ENCODE data around the gene CACNA1B. TPM values are rescaled to one million over a fixed set of nuclear protein-coding genes. Genes with fewer than 3 reads are reported as not detected.
A peak's percentile ranks its signal among the peaks of the same experiment; 100 is the strongest.

CACNA1B gene
- total RNA-seq, 1 experiment from 2014 or later: 7.8 TPM

DNA sequence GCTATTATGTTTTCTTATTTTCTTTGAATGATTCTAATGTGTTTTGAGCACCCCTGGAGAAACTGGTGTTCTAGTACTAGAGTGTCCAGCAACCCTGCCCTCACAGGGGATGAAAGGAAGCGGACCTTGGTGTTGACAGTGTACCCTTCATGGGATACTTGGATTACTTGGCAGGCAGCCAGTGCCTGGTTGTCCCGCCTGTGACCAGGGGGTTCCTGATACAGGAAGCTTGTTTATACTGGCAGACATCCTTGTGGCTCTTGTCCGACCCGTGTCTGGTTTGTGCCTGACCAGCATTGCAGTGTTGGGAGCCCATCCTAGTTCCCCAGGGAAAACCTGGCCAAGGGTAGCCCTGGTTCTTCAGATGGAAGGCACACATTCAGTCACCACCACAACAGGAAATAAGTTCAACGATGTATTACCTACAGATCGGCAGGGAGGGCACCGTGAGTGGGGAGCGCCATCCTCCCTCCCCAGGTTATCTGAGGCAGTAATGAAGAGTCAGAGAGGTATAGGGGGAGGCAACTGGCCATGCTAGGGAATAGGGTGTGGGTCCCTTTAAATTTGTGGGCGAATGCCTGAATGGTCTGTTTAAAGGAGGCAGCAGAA lies 47.3 kb downstream of the CACNA1B start:
- Histone ChIP-seq H3K79me2 (ENCODE audit: insufficient read depth, low read length) (no peaks in the 10 kb centered on the region), H2AK5ac (ENCODE audit: insufficient read length, low read length) (no peak overlapping the region), H4K91ac (ENCODE audit: insufficient read length, low read depth, low read length) (no peak overlapping the region), H4K5ac (ENCODE audit: insufficient read length, low read depth, low read length) (no peak overlapping the region), H3K56ac (ENCODE audit: insufficient read length, low read depth, low read length) (no peak overlapping the region), H3K23ac (ENCODE audit: insufficient read length, low read depth, low read length) (no peak overlapping the region), H2BK12ac (ENCODE audit: insufficient read length, low read depth, low read length) (no peak overlapping the region), H3K4ac (ENCODE audit: low read depth, low read length) (no peak overlapping the region), H3K4me2 (ENCODE audit: insufficient read depth, insufficient read length, low read length) (no peak overlapping the region), H3K4me1 (ENCODE audit: insufficient read depth, low read length) (no peaks in the 10 kb centered on the region), H3K9me3 (ENCODE audit: control insufficient read depth, low read depth, low read length) (no peaks in the 10 kb centered on the region), H3K23me2 (ENCODE audit: insufficient read length, low read depth, low read length, poor library complexity, severe bottlenecking) (no peaks in the 10 kb centered on the region), H3T11ph (ENCODE audit: low read length) (no peak overlapping the region), H2AFZ (ENCODE audit: low read length) (no peak overlapping the region), H2BK5ac (ENCODE audit: insufficient read length, low read length) (no peak overlapping the region), H4K20me1 (ENCODE audit: control insufficient read depth, insufficient read depth, insufficient read length) (no peaks in the 10 kb centered on the region), H4K8ac (replicated peaks; ENCODE audit: insufficient read length, low read depth, low read length) (no peak overlapping the region), H3K79me1 (ENCODE audit: insufficient read depth, low read depth, low read length, poor library complexity, severe bottlenecking) (no peaks in the 10 kb centered on the region), H3K9ac (ENCODE audit: extremely low read depth, insufficient read length, low read length) (no peak overlapping the region), H3K14ac (ENCODE audit: insufficient read depth, low read length) (no peak overlapping the region), H2BK20ac (ENCODE audit: low read depth, low read length, poor library complexity, severe bottlenecking) (no peak overlapping the region), H3K27me3 (ENCODE audit: insufficient read depth, low read length) (no peaks in the 10 kb centered on the region), H2BK15ac (ENCODE audit: low read depth, low read length) (no peak overlapping the region), H2BK120ac (ENCODE audit: low read depth, low read length, poor library complexity, severe bottlenecking) (no peak overlapping the region), H3K18ac (ENCODE audit: insufficient read length, low read depth, low read length) (no peak overlapping the region), H3K27ac (ENCODE audit: insufficient read length, low read depth, low read length) (no peak overlapping the region)
- no CpG with 5 or more reads among the region's 9 CpGs for WGBS (ENCODE audit: extremely low coverage, insufficient read length, low lambda C conversion rate)
- Mint-ChIP-seq H3K36me3 (ENCODE audit: insufficient read depth in 1 of 3, low read depth in 3 of 3) (peaks cover 44 to 53% (median 48%) of the 10 kb centered on the region in 3 experiments), H3K27me3 (ENCODE audit: low read depth) (no peaks in the 10 kb centered on the region), H3K9me3 (peaks cover 26 to 31% of the 10 kb centered on the region in 2 experiments), H3K4me3 (no peak overlapping the region), H3K4me1 (no peaks in the 10 kb centered on the region), H3K27ac (peak overlapping the region in 1 of 3 experiments; percentile 30; a peak in 1 of 7 replicates)
- TF ChIP-seq, protein P1, sequence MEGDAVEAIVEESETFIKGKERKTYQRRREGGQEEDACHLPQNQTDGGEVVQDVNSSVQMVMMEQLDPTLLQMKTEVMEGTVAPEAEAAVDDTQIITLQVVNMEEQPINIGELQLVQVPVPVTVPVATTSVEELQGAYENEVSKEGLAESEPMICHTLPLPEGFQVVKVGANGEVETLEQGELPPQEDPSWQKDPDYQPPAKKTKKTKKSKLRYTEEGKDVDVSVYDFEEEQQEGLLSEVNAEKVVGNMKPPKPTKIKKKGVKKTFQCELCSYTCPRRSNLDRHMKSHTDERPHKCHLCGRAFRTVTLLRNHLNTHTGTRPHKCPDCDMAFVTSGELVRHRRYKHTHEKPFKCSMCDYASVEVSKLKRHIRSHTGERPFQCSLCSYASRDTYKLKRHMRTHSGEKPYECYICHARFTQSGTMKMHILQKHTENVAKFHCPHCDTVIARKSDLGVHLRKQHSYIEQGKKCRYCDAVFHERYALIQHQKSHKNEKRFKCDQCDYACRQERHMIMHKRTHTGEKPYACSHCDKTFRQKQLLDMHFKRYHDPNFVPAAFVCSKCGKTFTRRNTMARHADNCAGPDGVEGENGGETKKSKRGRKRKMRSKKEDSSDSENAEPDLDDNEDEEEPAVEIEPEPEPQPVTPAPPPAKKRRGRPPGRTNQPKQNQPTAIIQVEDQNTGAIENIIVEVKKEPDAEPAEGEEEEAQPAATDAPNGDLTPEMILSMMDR (conservative IDR thresholded peaks at IDR 0.05): no peak
- DNase-seq: no peak
